ENCODE results near the gene EVI5.

EVI5 gene

DNA sequence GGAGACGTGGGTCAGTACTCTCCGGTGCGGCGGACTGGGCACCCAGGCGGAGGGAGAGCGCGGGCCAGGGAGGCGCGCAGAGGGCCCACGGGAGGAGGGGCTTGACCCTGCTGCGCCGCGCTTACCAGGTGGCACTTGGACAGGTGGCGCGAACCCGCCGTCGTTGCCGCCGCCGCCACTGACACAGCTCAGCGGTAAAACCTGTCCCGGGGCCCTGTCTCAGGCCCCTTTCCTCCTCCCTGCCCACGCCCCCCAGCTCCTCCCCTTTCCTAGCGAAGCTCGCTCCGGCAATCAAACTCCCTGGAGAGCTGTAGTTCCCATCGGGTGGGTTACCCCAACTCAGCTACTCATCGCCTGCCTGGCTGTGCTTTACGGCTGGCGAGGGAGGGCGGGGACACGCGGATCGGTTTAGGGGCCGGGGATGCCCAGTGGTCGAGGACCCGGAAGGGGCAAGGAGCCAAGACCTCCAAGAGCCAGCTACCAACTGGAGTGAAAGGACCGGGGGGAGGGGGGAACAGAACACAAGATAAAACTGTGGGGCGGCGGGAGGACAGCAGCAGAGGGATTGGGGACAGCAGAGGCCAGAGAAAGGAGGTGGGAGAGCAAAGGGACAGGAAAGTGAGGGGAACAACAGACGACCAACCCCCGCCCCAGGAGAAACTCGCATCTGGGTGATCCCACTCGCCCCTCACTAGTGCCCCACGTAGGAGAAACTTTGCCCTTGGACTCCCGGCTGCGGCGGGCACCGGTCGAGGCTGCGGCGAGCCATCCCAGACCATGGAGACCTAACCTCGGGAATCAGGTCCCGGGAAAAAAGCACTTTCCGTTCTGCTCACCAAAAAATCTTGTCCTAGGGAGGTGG is 301.1 kb downstream of the EVI5 start:
- no peaks in the 10 kb centered on the region for H3K9me3 ChIP-seq (ENCODE audit: control insufficient read depth, insufficient read depth, low read length)
- H3K4me1 ChIP-seq (ENCODE audit: control insufficient read depth, low read length): peaks cover 40% of the 10 kb centered on the region
- H4K20me1 ChIP-seq (ENCODE audit: control insufficient read depth, insufficient read depth, low read depth, low read length): no peaks in the 10 kb centered on the region
- no peaks in the 10 kb centered on the region for H3K9me2 ChIP-seq (replicated peaks; ENCODE audit: control insufficient read depth, low read length)
- TF ChIP-seq, protein P1, sequence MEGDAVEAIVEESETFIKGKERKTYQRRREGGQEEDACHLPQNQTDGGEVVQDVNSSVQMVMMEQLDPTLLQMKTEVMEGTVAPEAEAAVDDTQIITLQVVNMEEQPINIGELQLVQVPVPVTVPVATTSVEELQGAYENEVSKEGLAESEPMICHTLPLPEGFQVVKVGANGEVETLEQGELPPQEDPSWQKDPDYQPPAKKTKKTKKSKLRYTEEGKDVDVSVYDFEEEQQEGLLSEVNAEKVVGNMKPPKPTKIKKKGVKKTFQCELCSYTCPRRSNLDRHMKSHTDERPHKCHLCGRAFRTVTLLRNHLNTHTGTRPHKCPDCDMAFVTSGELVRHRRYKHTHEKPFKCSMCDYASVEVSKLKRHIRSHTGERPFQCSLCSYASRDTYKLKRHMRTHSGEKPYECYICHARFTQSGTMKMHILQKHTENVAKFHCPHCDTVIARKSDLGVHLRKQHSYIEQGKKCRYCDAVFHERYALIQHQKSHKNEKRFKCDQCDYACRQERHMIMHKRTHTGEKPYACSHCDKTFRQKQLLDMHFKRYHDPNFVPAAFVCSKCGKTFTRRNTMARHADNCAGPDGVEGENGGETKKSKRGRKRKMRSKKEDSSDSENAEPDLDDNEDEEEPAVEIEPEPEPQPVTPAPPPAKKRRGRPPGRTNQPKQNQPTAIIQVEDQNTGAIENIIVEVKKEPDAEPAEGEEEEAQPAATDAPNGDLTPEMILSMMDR (IDR thresholded peaks at IDR 0.05; ENCODE audit: low read depth, low read length, poor library complexity, severe bottlenecking): no peak
- TF ChIP-seq EZH2phosphoT487 (IDR thresholded peaks at IDR 0.05; ENCODE audit: borderline replicate concordance, low read length): peak; percentile 81; the same call in 1 of the 2 replicates
- no peaks in the 10 kb centered on the region for H3K79me2 ChIP-seq (ENCODE audit: control insufficient read depth, low read length)
- H3K36me3 ChIP-seq (ENCODE audit: control insufficient read depth, low read length): no peaks in the 10 kb centered on the region
- peak overlapping the region; percentile 100 for H3K4me2 ChIP-seq (ENCODE audit: low read length)
- H3K27me3 ChIP-seq (ENCODE audit: control insufficient read depth, low read length): peaks cover 65% of the 10 kb centered on the region
- H3K4me3 ChIP-seq (ENCODE audit: low read length): peak overlapping the region; percentile 84
- H3K27ac ChIP-seq (ENCODE audit: low read depth, low read length): no peak overlapping the region
- 0 out of 2 replicates have a peak, but pooled peaks cover 9% of the 10 kb centered on the region for H3F3A ChIP-seq (ENCODE audit: control insufficient read depth, insufficient read depth)

GRCh38 chr1:92482665-92483609 is 302.0 kb downstream of the EVI5 start:
- peak overlapping the region; percentile 100 for H3K4me2 ChIP-seq (ENCODE audit: low read length)
- no peaks in the 10 kb centered on the region for H4K20me1 ChIP-seq (ENCODE audit: control insufficient read depth, insufficient read depth, low read depth, low read length)
- TF ChIP-seq EZH2phosphoT487 (IDR thresholded peaks at IDR 0.05; ENCODE audit: borderline replicate concordance, low read length): peak; percentile 54; the same call in 1 of the 2 replicates
- TF ChIP-seq, protein P1 (IDR thresholded peaks at IDR 0.05; ENCODE audit: low read depth, low read length, poor library complexity, severe bottlenecking): no peak

DNA sequence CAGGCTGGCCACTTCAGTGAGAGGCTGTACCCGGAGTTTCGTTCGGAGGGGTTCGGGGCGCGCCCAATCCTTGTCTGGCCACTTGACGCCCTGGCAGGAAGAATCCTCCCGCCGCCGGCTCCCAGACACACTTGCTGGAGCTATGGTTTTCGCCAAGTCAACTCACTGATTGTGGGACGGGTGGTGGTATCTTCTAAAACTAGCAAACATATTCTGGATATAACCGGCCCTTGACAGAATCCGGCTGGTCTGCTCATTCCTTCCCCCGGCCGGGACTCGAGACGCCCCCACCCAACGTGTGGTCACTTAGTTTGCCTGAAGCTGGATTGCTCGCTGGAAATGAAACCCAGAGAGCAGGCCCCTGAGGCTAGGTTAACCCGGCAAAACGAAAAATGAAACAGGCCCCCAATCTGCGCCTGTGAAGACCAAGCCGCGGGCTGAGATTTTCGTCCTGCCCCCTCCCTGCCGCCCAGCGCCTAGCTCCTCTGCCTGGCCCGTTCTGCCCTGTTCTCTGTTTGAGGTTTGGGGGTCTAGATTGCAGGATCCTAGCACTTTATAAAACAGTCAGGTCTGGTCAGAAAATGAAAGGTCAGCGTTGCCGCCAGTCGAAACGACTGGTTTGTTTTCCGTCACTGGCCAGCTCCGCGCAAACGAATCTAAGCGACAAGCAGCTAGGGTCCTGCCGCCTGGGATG is 302.8 kb downstream of the EVI5 start:
- Histone ChIP-seq H3K27ac (ENCODE audit: low read depth, low read length) (no peak overlapping the region), H4K20me1 (ENCODE audit: control insufficient read depth, insufficient read depth, low read depth, low read length) (no peaks in the 10 kb centered on the region), H3K4me1 (ENCODE audit: control insufficient read depth, low read length) (peaks cover 40% of the 10 kb centered on the region), H3K9me3 (ENCODE audit: control insufficient read depth, insufficient read depth, low read length) (no peaks in the 10 kb centered on the region), H3F3A (ENCODE audit: control insufficient read depth, insufficient read depth) (0 out of 2 replicates have a peak, but pooled peaks cover 2% of the 10 kb centered on the region), H3K4me2 (ENCODE audit: low read length) (peak overlapping the region; percentile 100; the same call in 1 of the 2 replicates), H3K4me3 (ENCODE audit: low read length) (no peak overlapping the region), H3K79me2 (ENCODE audit: control insufficient read depth, low read length) (no peaks in the 10 kb centered on the region), H3K27me3 (ENCODE audit: control insufficient read depth, low read length) (peaks cover 54% of the 10 kb centered on the region), H3K9me2 (replicated peaks; ENCODE audit: control insufficient read depth, low read length) (no peaks in the 10 kb centered on the region), H3K36me3 (ENCODE audit: control insufficient read depth, low read length) (no peaks in the 10 kb centered on the region)
- no peak for TF ChIP-seq EZH2phosphoT487 (IDR thresholded peaks at IDR 0.05; ENCODE audit: borderline replicate concordance, low read length)
- TF ChIP-seq, protein P1 (IDR thresholded peaks at IDR 0.05; ENCODE audit: low read depth, low read length, poor library complexity, severe bottlenecking): no peak

More at GRCh38 chr1:92482665-92483609, 302.0 kb downstream of the EVI5 start:
- Histone ChIP-seq H3K9me3 (ENCODE audit: control insufficient read depth, insufficient read depth, low read length) (no peaks in the 10 kb centered on the region), H3F3A (ENCODE audit: control insufficient read depth, insufficient read depth) (0 out of 2 replicates have a peak, but pooled peaks cover 9% of the 10 kb centered on the region), H3K27me3 (ENCODE audit: control insufficient read depth, low read length) (peaks cover 57% of the 10 kb centered on the region), H3K4me3 (ENCODE audit: low read length) (peak overlapping the region; percentile 84), H3K9me2 (replicated peaks; ENCODE audit: control insufficient read depth, low read length) (no peaks in the 10 kb centered on the region), H3K79me2 (ENCODE audit: control insufficient read depth, low read length) (no peaks in the 10 kb centered on the region), H3K27ac (ENCODE audit: low read depth, low read length) (no peak overlapping the region), H3K4me1 (ENCODE audit: control insufficient read depth, low read length) (peaks cover 40% of the 10 kb centered on the region), H3K36me3 (ENCODE audit: control insufficient read depth, low read length) (no peaks in the 10 kb centered on the region)
